NB4 (cell line): ENCODE measurements around the gene RABGGTA.

ENCODE experiments used
- CTCF ChIP-seq: IDR thresholded peaks from one replicate; pipeline ENCODE4 v1.5.1; 2012; ENCODE audit warnings: low read depth, low read length
- MAX ChIP-seq: IDR thresholded peaks from 2 replicates; pipeline ENCODE4 v1.6.1; 2011; ENCODE audit warnings: low read depth, low read length

DNA sequence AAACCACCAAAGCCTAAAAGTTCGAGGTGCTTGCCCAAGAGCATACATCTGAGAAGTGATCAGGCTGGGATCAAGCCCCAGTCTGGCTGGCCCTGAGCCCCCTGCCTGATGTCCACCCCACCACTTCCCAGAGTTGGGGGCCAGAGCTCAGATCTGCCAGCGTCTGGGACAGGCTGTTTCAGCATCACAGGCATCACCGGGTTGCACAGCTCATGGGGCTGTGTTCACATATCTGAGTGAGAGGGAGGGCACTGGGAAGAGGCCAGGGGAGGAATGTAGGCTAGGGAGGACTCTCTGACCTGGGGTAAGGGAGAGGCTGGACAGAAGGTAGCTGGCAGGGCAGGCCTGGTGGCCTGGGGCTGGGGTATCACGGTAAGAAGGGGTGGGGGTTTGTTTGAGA lies 14.4 kb downstream of the RABGGTA start:
- TF ChIP-seq CTCF (no peak), MAX (no peak)
